ENCODE results near the gene C1RL.

Gene C1RL

DNA sequence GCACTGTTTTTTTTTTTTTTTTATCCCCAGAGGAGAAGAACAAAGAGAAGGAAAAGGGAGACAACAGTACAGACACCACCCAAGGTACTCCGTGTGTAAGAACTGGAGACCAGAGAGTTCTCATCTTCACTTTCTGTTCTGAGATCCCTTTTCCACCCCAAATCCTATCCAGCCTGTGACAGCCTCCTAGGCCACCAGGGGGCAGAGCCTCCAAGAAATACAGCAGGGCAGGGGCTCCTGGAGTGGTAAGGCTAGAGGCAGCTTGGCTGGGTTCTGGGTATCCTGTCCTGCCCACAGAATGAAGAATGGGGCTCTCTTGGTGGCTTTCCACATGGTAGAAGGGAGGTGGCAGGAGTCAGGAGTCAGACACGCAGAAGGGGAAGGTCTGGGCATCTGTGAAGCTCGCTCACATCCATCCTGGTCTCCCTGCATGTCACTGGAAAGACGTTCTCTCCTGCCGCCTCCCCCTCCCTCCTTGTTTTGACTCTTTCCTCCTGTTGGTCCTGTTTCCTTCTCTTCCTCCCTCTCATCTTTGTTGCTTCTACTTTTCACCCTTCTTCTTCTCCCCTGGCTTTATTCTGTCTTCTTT lies 33.1 kb upstream of the C1RL start:
- Histone ChIP-seq H3K36me3 (ENCODE audit: insufficient read depth, low read length) (peaks cover 51% of the 10 kb centered on the region), H3K4me1 (ENCODE audit: insufficient read depth, low read length) (no peaks in the 10 kb centered on the region), H4K20me1 (ENCODE audit: insufficient read depth, low read length) (no peaks in the 10 kb centered on the region), H2AFZ (ENCODE audit: low read depth, low read length) (no peak overlapping the region), H3K27ac (ENCODE audit: low read length) (no peak overlapping the region), H3K79me2 (ENCODE audit: insufficient read depth, low read length) (no peaks in the 10 kb centered on the region), H3K27me3 (ENCODE audit: insufficient read depth, low read length, poor library complexity) (no peaks in the 10 kb centered on the region), H3K4me2 (ENCODE audit: insufficient read depth, low read length) (no peak overlapping the region), H3K9ac (ENCODE audit: low read depth, low read length) (no peak overlapping the region), H3K9me3 (ENCODE audit: insufficient read depth, low read length, severe bottlenecking) (no peaks in the 10 kb centered on the region), H3K4me3 (ENCODE audit: low read depth in 1 of 2, low read length in 2 of 2) (no peak overlapping the region)
- TF ChIP-seq EZH2 (IDR thresholded peaks at IDR 0.05; ENCODE audit: borderline replicate concordance, low read depth, low read length, severe bottlenecking) (no peak), CTCF (IDR thresholded peaks at IDR 0.05; ENCODE audit: borderline replicate concordance, extremely low read depth, low read length, poor library complexity, severe bottlenecking) (peak; percentile 82)
- peak; percentile 83 for ATAC-seq (ENCODE audit: insufficient read depth, low read depth)
- peak; percentile 65 for DNase-seq

DNA sequence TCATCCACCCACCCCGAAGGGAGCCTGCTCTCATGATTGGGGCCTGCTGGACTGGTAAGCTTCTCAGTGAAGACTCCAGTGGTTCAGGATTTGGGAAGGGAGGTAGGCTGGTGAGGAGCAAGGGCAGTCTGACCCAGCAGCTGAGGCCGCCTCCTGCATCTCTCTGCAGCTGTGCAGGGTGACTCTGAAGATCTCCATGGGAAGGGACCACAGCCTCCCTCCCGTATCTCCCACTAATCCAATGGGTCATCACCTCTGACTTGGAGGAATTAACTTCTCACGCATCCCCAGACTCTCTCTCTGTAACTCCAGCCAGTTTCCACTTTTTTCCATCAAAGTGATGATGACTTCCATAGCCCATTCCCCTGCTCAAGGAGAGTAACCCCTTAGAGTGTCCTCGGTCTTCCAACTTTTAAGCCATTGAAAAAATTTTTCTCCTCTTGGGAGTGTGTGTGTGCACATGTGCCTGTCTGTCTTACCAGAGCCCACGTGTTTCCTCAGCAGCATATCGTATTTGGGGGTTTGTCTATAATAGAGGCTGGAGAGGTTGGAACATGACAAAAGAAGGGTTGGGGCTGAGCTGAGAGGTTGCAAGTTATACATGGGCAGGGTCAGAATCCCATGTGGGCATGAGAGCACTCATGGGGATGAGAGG lies 32.5 kb upstream of the C1RL start:
- H3K36me3 ChIP-seq (ENCODE audit: insufficient read depth, low read length): peaks cover 52% of the 10 kb centered on the region
- no peaks in the 10 kb centered on the region for H3K79me2 ChIP-seq (ENCODE audit: insufficient read depth, low read length)
- no peaks in the 10 kb centered on the region for H3K9me3 ChIP-seq (ENCODE audit: insufficient read depth, low read length, severe bottlenecking)
- H3K9ac ChIP-seq (ENCODE audit: low read depth, low read length): no peak overlapping the region
- H3K4me1 ChIP-seq (ENCODE audit: insufficient read depth, low read length): no peaks in the 10 kb centered on the region
- H2AFZ ChIP-seq (ENCODE audit: low read depth, low read length): no peak overlapping the region
- H4K20me1 ChIP-seq (ENCODE audit: insufficient read depth, low read length): no peaks in the 10 kb centered on the region
- no peak for ATAC-seq (ENCODE audit: insufficient read depth, low read depth)
- no peak for TF ChIP-seq CTCF (IDR thresholded peaks at IDR 0.05; ENCODE audit: borderline replicate concordance, extremely low read depth, low read length, poor library complexity, severe bottlenecking)
- no peak for TF ChIP-seq EZH2 (IDR thresholded peaks at IDR 0.05; ENCODE audit: borderline replicate concordance, low read depth, low read length, severe bottlenecking)
- no peak overlapping the region for H3K4me3 ChIP-seq (ENCODE audit: low read depth in 1 of 2, low read length in 2 of 2)
- DNase-seq: no peak
- H3K4me2 ChIP-seq (ENCODE audit: insufficient read depth, low read length): no peak overlapping the region
- no peaks in the 10 kb centered on the region for H3K27me3 ChIP-seq (ENCODE audit: insufficient read depth, low read length, poor library complexity)
- H3K27ac ChIP-seq (ENCODE audit: low read length): no peak overlapping the region

DNA sequence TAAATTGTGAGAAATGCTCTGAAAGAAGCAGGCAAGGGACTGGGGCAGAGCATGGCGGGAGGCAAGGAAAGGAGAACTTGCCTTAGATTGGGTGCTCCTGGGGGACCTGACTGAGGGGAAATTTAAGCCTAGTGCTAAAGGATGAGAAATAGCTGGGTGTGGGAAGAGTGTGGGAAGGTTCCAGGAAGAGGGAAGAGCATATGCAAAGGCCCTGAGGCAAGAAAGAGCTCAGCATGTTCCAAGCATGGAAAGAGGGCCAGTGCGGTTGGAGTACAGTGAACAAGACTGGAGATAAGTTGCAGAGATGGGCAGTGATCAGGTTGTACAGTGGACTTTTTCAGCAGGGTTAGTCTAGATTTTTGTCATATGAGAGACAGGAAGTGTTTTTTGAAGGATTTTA lies 30.2 kb upstream of the C1RL start:
- H3K36me3 ChIP-seq (ENCODE audit: insufficient read depth, low read length): peaks cover 66% of the 10 kb centered on the region

More for the DNA sequence above, 30.2 kb upstream of the C1RL start:
- Histone ChIP-seq H3K4me3 (ENCODE audit: low read depth in 1 of 2, low read length in 2 of 2) (no peak overlapping the region), H3K4me1 (ENCODE audit: insufficient read depth, low read length) (no peaks in the 10 kb centered on the region), H4K20me1 (ENCODE audit: insufficient read depth, low read length) (no peaks in the 10 kb centered on the region; the same call in 1 of the 2 replicates), H3K4me2 (ENCODE audit: insufficient read depth, low read length) (no peak overlapping the region), H3K9me3 (ENCODE audit: insufficient read depth, low read length, severe bottlenecking) (no peaks in the 10 kb centered on the region), H3K27ac (ENCODE audit: low read length) (no peak overlapping the region), H3K27me3 (ENCODE audit: insufficient read depth, low read length, poor library complexity) (no peaks in the 10 kb centered on the region), H2AFZ (ENCODE audit: low read depth, low read length) (no peak overlapping the region), H3K79me2 (ENCODE audit: insufficient read depth, low read length) (no peaks in the 10 kb centered on the region), H3K9ac (ENCODE audit: low read depth, low read length) (no peak overlapping the region)
- DNase-seq (no peak), ATAC-seq (ENCODE audit: insufficient read depth, low read depth) (no peak)
- TF ChIP-seq CTCF (IDR thresholded peaks at IDR 0.05; ENCODE audit: borderline replicate concordance, extremely low read depth, low read length, poor library complexity, severe bottlenecking) (no peak), EZH2 (IDR thresholded peaks at IDR 0.05; ENCODE audit: borderline replicate concordance, low read depth, low read length, severe bottlenecking) (no peak)

Data from DND-41 (cell line).